Measurements from ENCODE around the gene ADGRD1.

ADGRD1 gene

DNA sequence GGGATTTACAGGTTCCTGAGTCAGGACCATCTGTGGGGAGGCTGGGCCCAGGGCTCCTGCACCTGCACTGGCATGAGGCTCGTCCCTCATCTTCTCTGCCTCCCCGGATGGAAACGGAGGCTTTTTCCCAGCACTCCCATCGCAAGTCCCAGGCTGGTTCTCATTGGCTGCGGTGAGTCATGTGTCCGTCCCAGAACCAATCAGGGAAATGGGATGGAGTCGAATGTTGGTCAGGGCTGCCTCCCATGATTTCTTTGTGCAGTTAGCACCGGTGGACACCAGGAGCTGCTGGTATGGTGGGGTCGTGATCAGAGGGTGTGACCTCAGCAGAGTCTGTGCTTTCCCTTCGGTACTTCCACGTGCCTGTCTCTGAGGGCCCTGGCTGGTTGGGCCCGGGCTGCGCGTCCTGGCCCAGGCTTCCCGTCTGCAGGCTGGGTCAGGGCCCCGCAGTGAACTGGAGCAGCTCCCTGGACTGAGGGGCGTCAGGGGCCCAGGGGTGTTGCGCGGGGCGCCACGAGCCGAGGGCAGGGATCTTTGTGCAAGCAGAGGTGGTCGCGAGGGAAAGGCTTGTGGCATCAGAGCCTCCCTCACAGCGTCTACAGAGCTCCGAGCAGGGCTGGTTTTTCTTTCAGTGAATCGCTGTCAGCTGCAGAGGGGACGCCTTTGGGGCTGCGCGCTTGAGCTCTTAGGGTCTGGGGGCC lies 168.1 kb downstream of the ADGRD1 start:
- no peaks in the 10 kb centered on the region for H3K36me3 ChIP-seq (ENCODE audit: insufficient read depth, low read length)
- no peaks in the 10 kb centered on the region for H3K4me1 ChIP-seq (ENCODE audit: insufficient read depth, low read length, severe bottlenecking)
- H3K9me3 ChIP-seq (ENCODE audit: low read length) = no peaks in the 10 kb centered on the region
- TF ChIP-seq CTCF (IDR thresholded peaks at IDR 0.05; ENCODE audit: low read length) (no peak), EZH2 (IDR thresholded peaks at IDR 0.05; ENCODE audit: borderline replicate concordance, low read length) (no peak)
- H4K20me1 ChIP-seq (ENCODE audit: insufficient read depth, low read length) = no peaks in the 10 kb centered on the region
- no peaks in the 10 kb centered on the region for H3F3A ChIP-seq (ENCODE audit: insufficient read depth, low read length)
- no peaks in the 10 kb centered on the region for H3K9me2 ChIP-seq (ENCODE audit: low read depth, low read length)
- H2AFZ ChIP-seq (ENCODE audit: low read length) = no peak overlapping the region
- no peak overlapping the region for H3K9ac ChIP-seq (ENCODE audit: low read length)
- H3K27me3 ChIP-seq (ENCODE audit: insufficient read depth, low read length) = 0 out of 2 replicates have a peak, but pooled peaks cover 4% of the 10 kb centered on the region
- H3K27ac ChIP-seq (ENCODE audit: low read depth, low read length, poor library complexity, severe bottlenecking) = no peak overlapping the region
- no peaks in the 10 kb centered on the region for H3K79me2 ChIP-seq (ENCODE audit: insufficient read depth, low read length)
- no peak overlapping the region for H3K4me2 ChIP-seq (ENCODE audit: low read length)
- H3K4me3 ChIP-seq (ENCODE audit: low read depth, low read length, poor library complexity, severe bottlenecking) = no peak overlapping the region

DNA sequence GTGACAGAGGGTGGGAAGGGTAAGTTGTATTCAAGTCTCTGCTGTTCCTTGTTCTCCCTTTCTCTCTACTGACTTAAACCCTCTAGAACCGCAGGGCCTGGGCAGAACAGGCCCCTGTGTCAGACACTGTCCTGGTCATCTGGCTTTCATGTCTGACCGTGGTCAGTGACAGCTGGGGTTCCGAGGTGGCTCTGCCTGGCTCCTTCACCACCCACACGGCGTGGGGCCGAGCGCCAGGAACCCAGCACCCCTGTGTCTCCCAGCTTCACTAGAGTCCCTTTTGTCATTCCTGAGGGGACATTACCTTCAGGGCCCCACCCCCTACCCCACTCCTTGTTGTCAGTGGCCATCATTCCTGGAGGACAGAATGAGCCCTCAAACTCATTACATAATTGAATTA lies 168.9 kb downstream of the ADGRD1 start:
- Histone ChIP-seq H3K9me2 (ENCODE audit: low read depth, low read length) (no peaks in the 10 kb centered on the region), H3K27me3 (ENCODE audit: insufficient read depth, low read length) (no peaks in the 10 kb centered on the region), H4K20me1 (ENCODE audit: insufficient read depth, low read length) (no peaks in the 10 kb centered on the region), H3K4me3 (ENCODE audit: low read depth, low read length, poor library complexity, severe bottlenecking) (no peak overlapping the region), H3K9me3 (ENCODE audit: low read length) (no peaks in the 10 kb centered on the region), H3K4me2 (ENCODE audit: low read length) (no peak overlapping the region), H2AFZ (ENCODE audit: low read length) (no peak overlapping the region), H3K27ac (ENCODE audit: low read depth, low read length, poor library complexity, severe bottlenecking) (no peak overlapping the region), H3F3A (ENCODE audit: insufficient read depth, low read length) (no peaks in the 10 kb centered on the region), H3K79me2 (ENCODE audit: insufficient read depth, low read length) (no peaks in the 10 kb centered on the region), H3K4me1 (ENCODE audit: insufficient read depth, low read length, severe bottlenecking) (no peaks in the 10 kb centered on the region), H3K36me3 (ENCODE audit: insufficient read depth, low read length) (no peaks in the 10 kb centered on the region), H3K9ac (ENCODE audit: low read length) (no peak overlapping the region)
- no peak for TF ChIP-seq CTCF (IDR thresholded peaks at IDR 0.05; ENCODE audit: low read length)
- TF ChIP-seq EZH2 (IDR thresholded peaks at IDR 0.05; ENCODE audit: borderline replicate concordance, low read length) = no peak

GRCh38 chr12:131123817-131124216 lies 170.1 kb downstream of the ADGRD1 start:
- H3F3A ChIP-seq (ENCODE audit: insufficient read depth, low read length) = no peaks in the 10 kb centered on the region
- H3K4me3 ChIP-seq (ENCODE audit: low read depth, low read length, poor library complexity, severe bottlenecking) = no peak overlapping the region
- H3K27me3 ChIP-seq (ENCODE audit: insufficient read depth, low read length) = no peaks in the 10 kb centered on the region
- no peaks in the 10 kb centered on the region for H3K4me1 ChIP-seq (ENCODE audit: insufficient read depth, low read length, severe bottlenecking)
- no peaks in the 10 kb centered on the region for H4K20me1 ChIP-seq (ENCODE audit: insufficient read depth, low read length)
- H3K9me3 ChIP-seq (ENCODE audit: low read length) = no peaks in the 10 kb centered on the region
- no peak overlapping the region for H2AFZ ChIP-seq (ENCODE audit: low read length)
- H3K4me2 ChIP-seq (ENCODE audit: low read length) = no peak overlapping the region
- TF ChIP-seq CTCF (IDR thresholded peaks at IDR 0.05; ENCODE audit: low read length) (no peak), EZH2 (IDR thresholded peaks at IDR 0.05; ENCODE audit: borderline replicate concordance, low read length) (no peak)
- no peak overlapping the region for H3K9ac ChIP-seq (ENCODE audit: low read length)
- H3K27ac ChIP-seq (ENCODE audit: low read depth, low read length, poor library complexity, severe bottlenecking) = no peak overlapping the region
- no peaks in the 10 kb centered on the region for H3K36me3 ChIP-seq (ENCODE audit: insufficient read depth, low read length)
- no peaks in the 10 kb centered on the region for H3K9me2 ChIP-seq (ENCODE audit: low read depth, low read length)
- H3K79me2 ChIP-seq (ENCODE audit: insufficient read depth, low read length) = no peaks in the 10 kb centered on the region

Data from OCI-LY1 (cell line).